GM12892 (cell line): ENCODE measurements around the gene OTP.

Source experiments
- POLR2A ChIP-seq: IDR thresholded peaks from 2 replicates; pipeline ENCODE4 v1.6.1; 2011; ENCODE audit warnings: low read depth, low read length, control low read depth
- POLR2AphosphoS5 ChIP-seq: IDR thresholded peaks from 2 replicates; pipeline ENCODE4 v1.6.1; 2011; ENCODE audit warnings: low read depth, low read length, control low read depth
- TAF1 ChIP-seq: IDR thresholded peaks from 2 replicates; pipeline ENCODE4 v1.6.1; 2011; ENCODE audit warnings: low read depth, mild to moderate bottlenecking, control low read depth, low read length, borderline replicate concordance

DNA sequence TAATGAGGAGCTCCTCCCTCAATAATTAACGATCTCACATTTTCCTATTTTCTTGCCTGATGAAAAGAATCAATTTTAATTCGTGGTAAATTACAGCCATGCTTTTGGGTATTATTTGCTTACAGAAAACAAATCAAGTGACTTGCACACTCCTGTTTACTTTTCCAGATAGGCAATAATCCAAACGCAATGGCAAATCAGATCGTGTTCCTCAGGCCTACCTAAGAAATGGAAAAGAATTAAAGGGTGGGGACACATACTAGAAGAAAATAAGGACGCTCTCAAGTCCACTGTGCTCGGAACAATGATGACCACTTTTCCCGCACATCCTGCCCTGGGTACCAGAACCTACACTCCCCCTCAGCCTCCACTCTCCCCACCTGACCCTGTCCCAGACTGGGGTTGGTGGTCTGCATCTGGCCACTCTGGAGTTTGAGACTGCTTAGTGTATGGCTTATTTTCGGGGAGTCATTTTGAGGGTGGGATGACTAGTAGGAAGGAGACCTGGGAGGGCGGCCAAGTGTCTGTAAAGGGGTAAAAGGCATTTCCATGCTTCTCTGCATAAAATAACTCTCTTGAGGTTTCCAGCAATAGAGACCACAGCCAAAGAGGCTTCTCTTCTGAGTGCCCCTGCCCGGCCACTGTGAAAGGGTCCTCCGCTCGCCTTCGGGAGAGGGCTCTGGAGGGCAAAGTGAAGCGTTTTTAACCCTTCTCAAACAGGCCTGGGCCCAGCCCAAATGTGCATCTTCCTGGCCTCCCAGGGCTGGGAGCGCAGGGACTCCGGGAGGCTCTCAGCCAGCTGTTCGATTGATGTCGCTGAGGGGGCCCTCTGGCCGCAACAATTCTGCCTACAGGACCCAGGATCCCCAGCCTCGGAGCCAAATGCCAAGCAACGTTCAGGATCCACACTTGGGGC, 4.5 kb upstream of the OTP start:
- no peak for TF ChIP-seq POLR2AphosphoS5
- no peak for TF ChIP-seq POLR2A
- no peak for TF ChIP-seq TAF1
